Activated T-helper 1 cell treated with anti-CD3 and anti-CD28 coated beads, Interleukin-2, amount 50 U/mL, for 16 hours (primary cell): ENCODE measurements around the gene SHISAL1.

Experiments
- DNase-seq, 2 donors: peaks; one replicate each; pipeline ENCODE4 v3.0.0-alpha.2; 2020; ENCODE audit warnings: low read depth in 1 of 2, low spot score in 1 of 2

The SHISAL1 gene

GRCh38 chr22:44279069-44279360 lies 33.7 kb downstream of the SHISAL1 start:
- no peak for DNase-seq

GRCh38 chr22:44278243-44279068 lies 34.3 kb downstream of the SHISAL1 start:
- DNase-seq = no peak

- DNase-seq = no peak
These were observed 35.2 kb downstream of the SHISAL1 start for GRCh38 chr22:44277386-44278135.

- no peak for DNase-seq
These were observed 35.9 kb downstream of the SHISAL1 start for GRCh38 chr22:44276706-44277356.

- DNase-seq = no peak
These were observed 36.7 kb downstream of the SHISAL1 start for GRCh38 chr22:44276041-44276440.

GRCh38 chr22:44275631-44275995 lies 37.1 kb downstream of the SHISAL1 start:
- DNase-seq = no peak

- DNase-seq = no peak
These were observed 37.7 kb downstream of the SHISAL1 start for GRCh38 chr22:44274918-44275630.

- DNase-seq = no peak
These were observed 39.6 kb downstream of the SHISAL1 start for GRCh38 chr22:44273175-44273574.

- no peak for DNase-seq
These were observed 40.4 kb downstream of the SHISAL1 start for GRCh38 chr22:44272401-44272771.

GRCh38 chr22:44271732-44272400 lies 40.9 kb downstream of the SHISAL1 start:
- DNase-seq = no peak

- DNase-seq = no peak
These were observed 41.7 kb downstream of the SHISAL1 start for GRCh38 chr22:44271010-44271500.

- no peak for DNase-seq
These were observed 42.2 kb downstream of the SHISAL1 start for GRCh38 chr22:44270556-44270880.

GRCh38 chr22:44269757-44270555 lies 42.8 kb downstream of the SHISAL1 start:
- DNase-seq = no peak

GRCh38 chr22:44269117-44269498 lies 43.6 kb downstream of the SHISAL1 start:
- no peak for DNase-seq

GRCh38 chr22:44268431-44269116 lies 44.2 kb downstream of the SHISAL1 start:
- no peak for DNase-seq

- DNase-seq = no peak
These were observed 44.9 kb downstream of the SHISAL1 start for GRCh38 chr22:44267856-44268255.

GRCh38 chr22:44266796-44267760 lies 45.7 kb downstream of the SHISAL1 start:
- no peak for DNase-seq

- no peak for DNase-seq
These were observed 49.2 kb downstream of the SHISAL1 start for GRCh38 chr22:44263547-44263946.
